Retinal pigment epithelial cell (primary cell): ENCODE results near the gene CYP39A1.
"Not testable (repeated sequence)": the region's sequence is repeated elsewhere in the genome, so short reads cannot be mapped to it uniquely, and the experiment has no call there.

ENCODE experiments used
- DNase-seq: peaks from one replicate; pipeline ENCODE4 v3.0.0-alpha.2; 2010; ENCODE audit warnings: low read depth
- H3K4me3 ChIP-seq: 2 replicates; pipeline ENCODE4 v1.5.1; 2011; ENCODE audit warnings: mild to moderate bottlenecking, low read length, control low read depth, moderate library complexity
- CTCF ChIP-seq: conservative IDR thresholded peaks from 2 replicates; pipeline ENCODE4 v1.5.1; 2011; ENCODE audit warnings: low read depth, low read length, control low read depth, inconsistent platforms

CYP39A1 gene

GRCh38 chr6:46648869-46649492 lies 3.6 kb downstream of the CYP39A1 start:
- no peak overlapping the region for H3K4me3 ChIP-seq
- DNase-seq, result no peak
- TF ChIP-seq CTCF, result no peak

GRCh38 chr6:46648108-46648507 lies 4.5 kb downstream of the CYP39A1 start:
- DNase-seq, H3K4me3 ChIP-seq: not testable (repeated sequence)

- no peak overlapping the region for H3K4me3 ChIP-seq
- TF ChIP-seq CTCF, result no peak
- no peak for DNase-seq
These were observed 7.4 kb downstream of the CYP39A1 start for GRCh38 chr6:46645265-46645664.

GRCh38 chr6:46642928-46643751 lies 9.5 kb downstream of the CYP39A1 start:
- no peak for DNase-seq
- H3K4me3 ChIP-seq, result no peak overlapping the region
- no peak for TF ChIP-seq CTCF

- DNase-seq, result no peak
- no peak for TF ChIP-seq CTCF
- H3K4me3 ChIP-seq, result no peak overlapping the region
These were observed 14.0 kb downstream of the CYP39A1 start for GRCh38 chr6:46638650-46639049.

GRCh38 chr6:46637933-46638332 lies 14.7 kb downstream of the CYP39A1 start:
- no peak for DNase-seq
- no peak for TF ChIP-seq CTCF
- H3K4me3 ChIP-seq, result no peak overlapping the region

- DNase-seq, result no peak
- TF ChIP-seq CTCF, result no peak
- H3K4me3 ChIP-seq, result no peak overlapping the region
These were observed 15.5 kb downstream of the CYP39A1 start for GRCh38 chr6:46637145-46637544.
